K562 (cell line): ENCODE results near the gene PRAMEF33.
"Not testable (repeated sequence)": the region's sequence is repeated elsewhere in the genome, so short reads cannot be mapped to it uniquely, and the experiment has no call there.

Source experiments
- ARNT ChIP-seq, 2 experiments: fragments of 450-650 bp; IDR thresholded peaks; 2 replicates each; pipeline ENCODE4 v1.6.1; 2016; ENCODE audit warnings: mild to moderate bottlenecking in 1 of 2
- ATF2 ChIP-seq: sonication (generic); formaldehyde crosslinking; IDR thresholded peaks from 2 replicates; pipeline ENCODE4 v1.8.1; 2022; ENCODE audit warnings: missing genetic modification reagents
- CBX3 ChIP-seq, 2 experiments: IDR thresholded peaks; 1 replicate in 1 of 2; 2 replicates in 1 of 2; pipeline ENCODE4 v1.6.1; 2012; ENCODE audit warnings: inconsistent platforms in 2 of 2, low read length in 2 of 2, borderline replicate concordance in 1 of 2, control low read depth in 1 of 2
- CBX5 ChIP-seq: IDR thresholded peaks from 2 replicates; pipeline ENCODE4 v1.6.1; 2014; ENCODE audit warnings: low read depth, borderline replicate concordance
- CTCF ChIP-seq, 3 experiments: IDR thresholded peaks in 2 of 3; conservative IDR thresholded peaks in 1 of 3; 2 replicates each; pipeline ENCODE4 v1.5.1; 2011 to 2012; ENCODE audit warnings: low read length in 3 of 3, mild to moderate bottlenecking in 3 of 3, control low read depth in 2 of 3, improper control_type of control experiment in 1 of 3, inconsistent platforms in 1 of 3, low read depth in 1 of 3, mixed read lengths in 1 of 3, moderate library complexity in 1 of 3; ENCODE audit not compliant: insufficient read depth in 2 of 3
- ELK1 ChIP-seq: sonication (generic); formaldehyde crosslinking; IDR thresholded peaks from 2 replicates; pipeline ENCODE4 v1.8.1; 2022; ENCODE audit warnings: missing genetic modification reagents
- HMGXB4 ChIP-seq: sonication (generic); formaldehyde crosslinking; IDR thresholded peaks from 2 replicates; pipeline ENCODE4 v1.8.1; 2023; ENCODE audit warnings: mild to moderate bottlenecking, missing genetic modification reagents
- HOXB6 ChIP-seq: fragments of 250-450 bp; sonication (Bioruptor Pico); IDR thresholded peaks from 2 replicates; pipeline ENCODE4 v1.5.1; 2022; ENCODE audit warnings: mild to moderate bottlenecking, borderline replicate concordance
- JUND ChIP-seq, 2 experiments: IDR thresholded peaks; 2 replicates in 1 of 2; 3 replicates in 1 of 2; pipeline ENCODE4 v1.6.1; 2011; ENCODE audit warnings: borderline replicate concordance in 2 of 2, low read depth in 2 of 2, low read length in 2 of 2, improper control_type of control experiment in 1 of 2, missing biosample characterization in 1 of 2, missing genetic modification characterization in 1 of 2, missing genetic modification reagents in 1 of 2
- SMARCA5 ChIP-seq: fragments of 450-650 bp; IDR thresholded peaks from 2 replicates; pipeline ENCODE4 v1.6.1; 2016
- SREBF1 ChIP-seq: fragments of 150-350 bp; IDR thresholded peaks from 2 replicates; pipeline ENCODE4 v1.6.1; 2014; ENCODE audit warnings: antibody characterized with exemption, low read depth, low read length, borderline replicate concordance
- SRF ChIP-seq, 2 experiments: fragments of 250-450, 450-650 bp in 1 of 2; sonication (Bioruptor Pico) in 1 of 2; sonication (generic) in 1 of 2; formaldehyde crosslinking; IDR thresholded peaks; 2 replicates each; pipeline versions ENCODE4 v1.5.0 to v1.5.1; 2020 to 2022; ENCODE audit warnings: mild to moderate bottlenecking in 1 of 2, missing genetic modification reagents in 1 of 2
- ZBTB34 ChIP-seq: fragments of 250-450 bp; sonication (Bioruptor Pico); IDR thresholded peaks from 2 replicates; pipeline ENCODE4 v1.8.0; 2021; ENCODE audit warnings: mild to moderate bottlenecking, moderate library complexity

- not testable (repeated sequence) for TF ChIP-seq ELK1 (CRISPR knock-in tag); JUND (IDR thresholded peaks at IDR 0.05; ENCODE audit: borderline replicate concordance, low read depth, low read length); JUND (tag; IDR thresholded peaks at IDR 0.05; ENCODE audit: borderline replicate concordance, low read depth, low read length); SRF (CRISPR knock-in tag; IDR thresholded peaks at IDR 0.05); SMARCA5; HMGXB4 (CRISPR knock-in tag); SREBF1; CBX5; HOXB6; CTCF (IDR thresholded peaks at IDR 0.05 in 2 of 3, conservative IDR thresholded peaks at IDR 0.05 in 1 of 3; ENCODE audit: insufficient read depth in 2 of 3, low read depth in 1 of 3, low read length in 3 of 3); ZBTB34 (CRISPR knock-in tag); ARNT (IDR thresholded peaks at IDR 0.05); CBX3 (IDR thresholded peaks at IDR 0.05; ENCODE audit: borderline replicate concordance in 1 of 2, low read length in 2 of 2); ATF2 (CRISPR knock-in tag)
Observed at GRCh38 chr1:13265124-13265523, 38.2 kb upstream of the PRAMEF33 start.
